T-helper 9 cell (primary cell): ENCODE results near the gene XAGE1B.
"Not testable (repeated sequence)": the region's sequence is repeated elsewhere in the genome, so short reads cannot be mapped to it uniquely, and the experiment has no call there.

Source experiments
- DNase-seq: peaks from one replicate; pipeline ENCODE4 v3.0.0-alpha.2; 2020
- total RNA-seq, 2 donors: gene quantifications; one replicate each; lab custom pipeline; 2026; lab: John Stamatoyannopoulos, UW

Gene XAGE1B, protein sequence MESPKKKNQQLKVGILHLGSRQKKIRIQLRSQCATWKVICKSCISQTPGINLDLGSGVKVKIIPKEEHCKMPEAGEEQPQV
- 0 reads per million in 2 donors for total RNA-seq

- DNase-seq = not testable (repeated sequence)
Observed at GRCh38 chrX:52516987-52517325, at the start of gene XAGE1B. XAGE1B (minus strand) TSS chrX:52517063; CDS start chrX:52515527, 1,536 bp downstream.

DNA sequence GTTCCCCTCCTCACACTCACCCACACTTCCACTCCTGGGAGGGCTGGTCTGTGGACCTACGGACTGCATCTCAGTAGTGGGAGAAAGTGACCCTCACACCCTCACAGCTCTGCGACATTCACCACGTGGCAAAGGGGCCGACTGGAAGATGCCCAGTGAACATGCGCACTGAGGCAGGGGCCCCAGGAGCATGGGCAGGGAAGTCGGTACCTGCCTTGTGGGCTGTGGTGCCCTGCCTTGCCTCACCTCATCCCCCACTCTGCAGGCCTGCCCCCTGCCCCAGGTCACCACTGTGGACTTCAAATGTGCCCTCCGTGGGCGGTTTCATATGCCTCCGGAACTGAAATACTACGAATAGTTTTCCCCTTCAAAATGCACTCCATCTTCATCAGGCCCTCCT, 46.2 kb upstream of the XAGE1B start:
- DNase-seq = no peak

DNA sequence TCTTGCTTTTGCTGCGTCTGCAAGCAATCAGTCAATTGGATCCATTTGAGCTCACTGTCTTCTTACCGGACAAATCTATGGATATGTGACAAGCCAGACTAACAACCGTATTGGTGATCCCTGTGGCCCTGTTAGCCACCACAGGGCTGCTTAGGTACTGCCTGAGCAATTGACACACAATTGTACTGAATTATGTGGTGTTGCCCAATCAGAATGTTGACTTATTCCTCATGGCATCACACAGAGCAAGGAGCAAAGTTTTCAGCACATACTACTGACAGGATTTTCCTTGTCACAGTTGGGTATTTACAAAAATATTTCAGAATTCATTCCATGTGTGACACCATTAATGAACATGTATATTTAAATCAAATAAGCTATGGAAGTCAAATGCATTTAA, 41.3 kb upstream of the XAGE1B start:
- no peak for DNase-seq

DNA sequence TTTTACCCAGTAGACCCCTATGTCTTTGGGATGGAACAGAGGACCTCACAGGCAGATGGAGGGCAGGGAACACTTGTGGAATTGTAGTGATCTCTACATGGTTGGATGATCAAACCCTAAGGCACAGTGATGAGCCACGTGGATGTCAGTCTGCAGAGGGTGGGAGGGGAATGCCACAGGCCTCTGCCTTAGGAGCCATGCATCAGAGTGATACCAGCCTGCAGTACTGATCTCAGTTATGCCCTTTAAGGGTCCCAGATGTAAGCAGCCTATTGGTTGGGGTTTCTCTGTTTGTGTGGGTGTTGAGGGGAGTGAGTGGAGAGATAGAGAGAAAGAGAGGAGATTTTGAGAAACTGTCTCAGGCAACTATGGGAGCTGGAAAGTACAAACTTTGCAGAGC, 39.9 kb upstream of the XAGE1B start:
- no peak for DNase-seq

DNA sequence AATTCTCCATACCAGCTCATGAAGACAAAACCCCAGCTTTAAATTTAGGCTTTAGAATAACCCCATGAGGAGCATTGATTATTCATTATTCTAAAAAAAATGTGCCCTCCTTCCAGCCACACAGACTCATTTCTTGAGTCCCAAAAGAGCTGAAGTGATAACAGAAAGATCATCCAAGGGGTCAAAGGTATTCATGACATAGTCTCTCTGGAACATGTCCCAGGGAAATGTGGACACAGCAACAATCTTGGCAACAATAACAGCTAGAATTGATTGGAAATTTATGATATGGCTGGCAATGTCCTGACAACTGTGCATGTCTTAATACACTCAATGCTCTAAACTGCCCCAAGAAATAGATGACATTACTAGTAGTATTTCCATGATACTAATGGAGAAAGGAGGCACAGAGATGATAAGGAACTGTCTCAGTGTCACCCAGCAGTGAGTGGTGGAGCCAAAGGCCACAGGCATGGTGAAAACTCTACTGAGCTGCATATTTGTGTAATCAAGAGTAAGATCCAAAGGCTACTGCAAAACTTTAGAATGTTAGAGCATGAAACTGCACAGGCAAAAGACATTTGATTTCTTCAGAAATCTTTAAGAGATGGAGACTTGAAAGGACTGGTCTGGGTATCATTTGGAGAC, 37.3 kb upstream of the XAGE1B start:
- no peak for DNase-seq

DNA sequence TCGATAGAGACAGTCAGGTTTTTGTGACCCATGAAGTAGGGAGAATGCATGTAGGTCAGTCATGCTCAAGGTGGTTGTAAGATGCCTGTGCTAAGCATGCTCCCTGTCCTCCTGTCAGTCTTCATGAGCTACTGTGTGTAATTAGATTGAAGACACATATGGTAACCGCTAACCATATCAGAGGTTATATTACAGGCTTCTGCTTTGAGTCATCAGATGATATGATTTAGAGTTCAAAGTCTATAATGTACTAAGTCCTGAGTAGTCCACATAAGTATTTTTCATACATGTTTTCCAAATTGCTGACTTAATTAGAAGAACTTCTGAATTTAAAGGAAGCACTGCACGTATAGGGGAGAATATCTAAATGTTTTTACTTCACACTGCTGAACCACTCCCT, 31.9 kb upstream of the XAGE1B start:
- not testable (repeated sequence) for DNase-seq

- DNase-seq = no peak
Observed at GRCh38 chrX:52544147-52544840, 27.4 kb upstream of the XAGE1B start.

- no peak for DNase-seq
Observed at GRCh38 chrX:52542311-52542710, 25.4 kb upstream of the XAGE1B start.

DNA sequence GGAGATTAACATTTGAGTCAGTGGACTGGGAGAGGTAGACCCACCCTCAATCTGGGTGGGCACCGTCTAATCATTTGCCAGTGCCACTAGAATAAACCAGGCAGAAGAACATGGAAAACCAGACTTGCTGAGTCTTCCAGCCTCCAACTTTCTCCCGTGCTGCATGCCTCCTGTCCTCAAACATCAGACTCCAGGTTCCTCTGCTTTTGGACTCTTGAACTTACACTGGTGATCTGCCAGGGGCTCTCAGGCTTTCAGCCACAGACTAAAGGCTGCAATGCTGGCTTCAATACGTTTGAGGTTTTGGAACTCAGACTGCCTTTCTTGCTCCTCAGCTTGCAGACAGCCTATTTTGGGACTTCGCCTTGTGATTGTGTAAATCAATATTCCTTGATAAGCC, 24.2 kb upstream of the XAGE1B start:
- DNase-seq = not testable (repeated sequence)

- not testable (repeated sequence) for DNase-seq
Observed at GRCh38 chrX:52516110-52516986, 515 bp downstream of the XAGE1B start.

GRCh38 chrX:52511126-52511525, 5.7 kb downstream of the XAGE1B start:
- not testable (repeated sequence) for DNase-seq

- no peak for DNase-seq
Observed at GRCh38 chrX:52509916-52510315, 6.9 kb downstream of the XAGE1B start.

- no peak for DNase-seq
Observed at GRCh38 chrX:52507331-52507730, 9.5 kb downstream of the XAGE1B start.

- no peak for DNase-seq
Observed at GRCh38 chrX:52504551-52504950, 12.3 kb downstream of the XAGE1B start.

GRCh38 chrX:52501362-52501761, 15.5 kb downstream of the XAGE1B start:
- not testable (repeated sequence) for DNase-seq

DNA sequence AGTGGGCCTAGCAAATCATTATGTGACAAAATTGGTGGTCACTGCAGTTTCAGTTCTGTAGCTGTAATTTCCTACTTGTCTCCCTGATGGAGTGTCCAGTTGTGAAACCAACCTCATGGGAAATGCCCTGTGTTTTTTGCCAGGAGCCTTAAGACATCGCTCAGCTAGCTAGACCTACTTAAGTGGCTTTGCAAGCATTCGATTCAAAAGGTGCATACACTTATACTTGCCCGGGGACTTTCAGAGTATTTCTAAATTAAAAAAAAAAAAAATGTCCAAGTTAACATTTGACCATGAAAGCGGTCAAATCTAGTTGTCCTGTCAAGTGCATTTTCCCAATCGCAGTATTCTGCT, 20.5 kb downstream of the XAGE1B start:
- DNase-seq = not testable (repeated sequence)

GRCh38 chrX:52495545-52496418, 21.1 kb downstream of the XAGE1B start, which contains the start of gene XAGE1A:
XAGE1A (plus strand) TSS chrX:52495808; CDS start chrX:52497362, 1,554 bp downstream.
- DNase-seq = not testable (repeated sequence)

DNA sequence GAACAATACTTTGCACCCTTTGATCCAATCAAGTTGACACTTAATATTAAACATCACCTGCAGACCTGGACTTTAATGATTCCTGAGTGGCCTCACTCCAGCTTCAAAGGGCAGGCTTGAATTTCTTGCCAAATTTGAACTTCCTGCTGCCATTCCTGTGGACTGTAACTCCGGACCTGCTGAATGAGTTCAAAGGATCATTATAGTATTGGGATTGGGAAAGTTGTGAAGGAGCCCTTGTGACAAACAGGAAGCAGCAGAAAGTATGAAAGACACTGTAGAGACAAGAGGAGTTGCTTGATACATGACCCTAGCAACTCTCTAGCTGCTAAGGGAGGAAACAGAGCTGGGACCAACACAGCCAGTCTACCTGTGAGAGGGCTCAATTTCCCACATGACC, 45.6 kb downstream of the XAGE1B start:
- DNase-seq = not testable (repeated sequence)
